MM.1S (cell line): ENCODE results near the gene ARHGEF11.

Experiments used
- DNase-seq: peaks from one replicate; pipeline ENCODE4 v3.0.0-alpha.2; 2015
- H2AFZ ChIP-seq: fragments of 300-600 bp; sonication (generic); 2 replicates; pipeline ENCODE4 v1.6.0; 2016; ENCODE audit warnings: antibody characterized with exemption, low read length
- H3F3A ChIP-seq: fragments of 300-600 bp; sonication (generic); 2 replicates; pipeline ENCODE4 v1.6.1; 2016; ENCODE audit warnings: mild to moderate bottlenecking, antibody characterized with exemption, low read length, moderate library complexity, mixed read lengths; ENCODE audit not compliant: insufficient read depth
- H3K27ac ChIP-seq: fragments of 300-600 bp; sonication (generic); 2 replicates; pipeline ENCODE4 v1.5.1; 2016; ENCODE audit warnings: mild to moderate bottlenecking, low read length
- H3K27me3 ChIP-seq: fragments of 300-600 bp; sonication (generic); replicated peaks from 2 replicates; pipeline ENCODE4 v1.6.0; 2016; ENCODE audit warnings: low read length; ENCODE audit not compliant: insufficient read depth
- H3K36me3 ChIP-seq: fragments of 300-600 bp; sonication (generic); replicated peaks from 2 replicates; pipeline ENCODE4 v1.6.1; 2016; ENCODE audit warnings: mild to moderate bottlenecking, low read length, mixed read lengths; ENCODE audit not compliant: insufficient read depth
- H3K4me1 ChIP-seq: fragments of 300-600 bp; sonication (generic); 2 replicates; pipeline ENCODE4 v1.6.1; 2016; ENCODE audit warnings: low read length, mixed read lengths
- H3K4me2 ChIP-seq: fragments of 300-600 bp; sonication (generic); 2 replicates; pipeline ENCODE4 v1.6.0; 2016; ENCODE audit warnings: low read depth, low read length
- H3K4me3 ChIP-seq: fragments of 300-600 bp; sonication (generic); 2 replicates; pipeline ENCODE4 v1.5.1; 2016; ENCODE audit warnings: low read length, mixed read lengths
- H3K79me2 ChIP-seq: fragments of 300-600 bp; sonication (generic); 2 replicates; pipeline ENCODE4 v1.6.1; 2016; ENCODE audit warnings: mixed run types, low read length, mixed read lengths
- H3K9ac ChIP-seq: fragments of 300-600 bp; sonication (generic); 2 replicates; pipeline ENCODE4 v1.6.1; 2016; ENCODE audit warnings: low read length, mixed read lengths
- H3K9me2 ChIP-seq: fragments of 300-600 bp; sonication (generic); replicated peaks from 2 replicates; pipeline ENCODE4 v1.6.1; 2016; ENCODE audit warnings: mild to moderate bottlenecking, low read length, mixed read lengths; ENCODE audit not compliant: insufficient read depth
- H3K9me3 ChIP-seq: fragments of 300-600 bp; sonication (generic); replicated peaks from 2 replicates; pipeline ENCODE4 v1.6.1; 2016; ENCODE audit warnings: mild to moderate bottlenecking, low read length, mixed read lengths; ENCODE audit not compliant: insufficient read depth
- H4K20me1 ChIP-seq: fragments of 300-600 bp; sonication (generic); 2 replicates; pipeline ENCODE4 v1.6.1; 2016; ENCODE audit warnings: mild to moderate bottlenecking, low read length, moderate library complexity, mixed read lengths; ENCODE audit not compliant: insufficient read depth
- CTCF ChIP-seq: fragments of 300-600 bp; sonication (generic); IDR thresholded peaks from 2 replicates; pipeline ENCODE4 v1.5.1; 2016; ENCODE audit warnings: antibody characterized with exemption, low read length, mixed read lengths
- EZH2 ChIP-seq: fragments of 300-600 bp; sonication (generic); optimal IDR thresholded peaks from 2 replicates; pipeline ENCODE3; 2017; ENCODE audit warnings: low read depth, mild to moderate bottlenecking, antibody characterized with exemption, low read length, mixed read lengths
- EZH2phosphoT487 ChIP-seq: fragments of 300-600 bp; sonication (generic); IDR thresholded peaks from 2 replicates; pipeline ENCODE4 v1.6.1; 2018; ENCODE audit warnings: antibody characterized with exemption, low read length

The ARHGEF11 gene

DNA sequence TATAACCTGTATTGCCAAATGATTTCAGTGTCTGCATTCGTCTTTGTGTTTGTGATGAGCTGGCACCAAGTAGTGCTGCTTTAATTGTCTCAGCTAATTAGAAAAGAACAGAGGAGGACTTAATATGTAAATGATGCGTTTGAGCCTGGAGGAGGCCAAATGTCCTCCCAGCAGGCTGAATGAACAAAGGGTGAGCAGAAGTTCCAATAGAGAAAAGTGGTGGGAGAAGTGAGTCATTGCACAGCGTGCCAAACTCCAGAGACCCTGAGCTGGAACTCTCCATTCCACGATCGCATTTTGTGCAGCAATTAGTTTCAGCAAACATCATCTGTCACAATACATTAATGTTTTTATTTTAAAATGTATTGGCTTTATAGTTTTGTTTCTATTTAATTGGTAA lies 36.2 kb upstream of the ARHGEF11 start:
- H3K27me3 ChIP-seq, result no peaks in the 10 kb centered on the region
- H4K20me1 ChIP-seq, result no peaks in the 10 kb centered on the region
- H3F3A ChIP-seq, result no peaks in the 10 kb centered on the region
- no peaks in the 10 kb centered on the region for H3K9me3 ChIP-seq
- H3K4me2 ChIP-seq, result no peak overlapping the region
- no peak overlapping the region for H3K4me3 ChIP-seq
- no peak overlapping the region for H2AFZ ChIP-seq
- no peaks in the 10 kb centered on the region for H3K36me3 ChIP-seq
- DNase-seq, result no peak
- H3K9me2 ChIP-seq, result no peaks in the 10 kb centered on the region
- H3K27ac ChIP-seq, result no peak overlapping the region
- no peak overlapping the region for H3K9ac ChIP-seq
- no peaks in the 10 kb centered on the region for H3K4me1 ChIP-seq
- no peaks in the 10 kb centered on the region for H3K79me2 ChIP-seq
- no peak for TF ChIP-seq CTCF
- TF ChIP-seq EZH2phosphoT487, result no peak
- no peak for TF ChIP-seq EZH2

GRCh38 chr1:157080714-157081113 lies 35.2 kb upstream of the ARHGEF11 start:
- H3K9me3 ChIP-seq, result no peaks in the 10 kb centered on the region
- peak; percentile 1 for DNase-seq
- no peaks in the 10 kb centered on the region for H3K4me1 ChIP-seq
- H3K79me2 ChIP-seq, result no peaks in the 10 kb centered on the region
- H3F3A ChIP-seq, result no peaks in the 10 kb centered on the region
- H3K4me2 ChIP-seq, result no peak overlapping the region
- no peaks in the 10 kb centered on the region for H3K36me3 ChIP-seq
- H3K27ac ChIP-seq, result no peak overlapping the region
- no peaks in the 10 kb centered on the region for H4K20me1 ChIP-seq
- no peak overlapping the region for H2AFZ ChIP-seq
- no peak overlapping the region for H3K9ac ChIP-seq
- H3K4me3 ChIP-seq, result no peak overlapping the region
- TF ChIP-seq EZH2 (no peak), CTCF (no peak), EZH2phosphoT487 (no peak)
- H3K9me2 ChIP-seq, result no peaks in the 10 kb centered on the region
- no peaks in the 10 kb centered on the region for H3K27me3 ChIP-seq

- Histone ChIP-seq H3K27ac (no peak overlapping the region), H3K9me3 (no peaks in the 10 kb centered on the region), H3K4me1 (no peaks in the 10 kb centered on the region), H3K79me2 (no peaks in the 10 kb centered on the region), H4K20me1 (no peaks in the 10 kb centered on the region), H3F3A (no peaks in the 10 kb centered on the region), H2AFZ (no peak overlapping the region), H3K4me2 (no peak overlapping the region), H3K36me3 (no peaks in the 10 kb centered on the region), H3K27me3 (no peaks in the 10 kb centered on the region), H3K4me3 (no peak overlapping the region), H3K9ac (no peak overlapping the region), H3K9me2 (no peaks in the 10 kb centered on the region)
- peak; percentile 3 for DNase-seq
- TF ChIP-seq EZH2, result no peak
- no peak for TF ChIP-seq CTCF
- TF ChIP-seq EZH2phosphoT487, result no peak
Measured at GRCh38 chr1:157077394-157077793, 31.9 kb upstream of the ARHGEF11 start.
